ENCODE measurements around the gene TMEM120A.

- no peak for TF ChIP-seq CTCF (IDR thresholded peaks at IDR 0.05 in 4 of 5, conservative IDR thresholded peaks at IDR 0.05 in 1 of 5)
- no peak for TF ChIP-seq POLR2A (IDR thresholded peaks at IDR 0.05)
Measured at GRCh38 chr7:75960372-75960771, 34.0 kb downstream of the TMEM120A start.

Measured in gastrocnemius medialis (tissue), 4 donors.